ENCODE measurements around the gene PALLD. TPM values are rescaled to one million over a fixed set of nuclear protein-coding genes. Genes with fewer than 3 reads are reported as not detected.
A peak's percentile ranks its signal among the peaks of the same experiment; 100 is the strongest.

PALLD gene
- total RNA-seq, 1 experiment from 2014 or later: 166 TPM

DNA sequence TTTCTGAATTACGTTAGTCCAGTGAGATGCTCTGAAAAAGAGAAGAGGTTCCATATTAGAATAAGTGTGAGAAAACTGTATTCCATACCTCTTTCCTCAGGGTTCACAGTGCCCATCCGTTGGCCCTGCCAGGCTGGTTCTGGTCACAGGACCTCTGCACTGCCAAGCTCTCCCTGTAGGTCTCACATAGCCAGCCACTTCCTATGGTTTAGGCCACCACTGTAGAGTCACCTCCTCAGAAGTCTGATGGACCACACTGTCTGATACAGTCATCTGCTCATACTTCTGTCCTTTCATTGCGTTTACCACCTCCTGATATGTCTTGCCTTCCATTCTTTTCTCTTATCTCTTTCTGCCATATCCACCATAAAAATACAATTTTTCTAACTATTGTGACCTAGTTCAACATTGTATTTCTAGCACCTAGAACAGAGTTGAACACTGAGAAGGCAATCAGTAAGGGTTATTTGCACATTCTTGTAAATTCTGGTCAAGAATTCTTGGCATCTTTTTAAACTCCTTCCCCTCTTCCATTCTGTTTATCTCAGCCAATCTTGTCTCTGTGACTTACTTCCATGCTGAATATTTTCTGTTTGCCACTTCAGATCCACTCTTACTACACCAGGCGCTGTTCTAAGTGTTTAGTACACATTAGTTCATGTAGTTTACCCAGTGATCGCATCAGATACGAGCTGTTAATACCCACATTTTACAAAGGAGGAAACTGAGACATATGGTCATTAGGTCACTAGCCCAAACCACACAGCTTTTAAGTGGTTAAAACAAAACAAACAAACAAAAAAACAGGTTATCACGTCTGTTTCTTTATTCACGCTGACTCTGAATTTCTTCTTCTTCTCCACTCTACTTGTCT is 387.6 kb downstream of the PALLD start:
- H3K4me2 ChIP-seq (ENCODE audit: low read length): no peak overlapping the region
- ChIA-PET RAD21 (ENCODE audit: low non-redundant PET in 1 of 2, low total read pairs in 2 of 2, uncharacterized antibody in 2 of 2, unreplicated experiment in 2 of 2) (no interaction called here), CTCF (no interaction called here), POLR2A (no interaction called here)
- H3K36me3 ChIP-seq (ENCODE audit: control insufficient read depth in 1 of 2, insufficient read depth in 2 of 2, low read length in 2 of 2): peaks cover 2 to 19% of the 10 kb centered on the region in 2 experiments
- H3K27ac ChIP-seq (ENCODE audit: low read depth, low read length): no peak overlapping the region
- H3K27me3 ChIP-seq (ENCODE audit: insufficient read depth, low read length): no peaks in the 10 kb centered on the region
- peaks cover 47% of the 10 kb centered on the region for H3K79me2 ChIP-seq (ENCODE audit: insufficient read depth, low read length)
- no peak for ATAC-seq
- no peaks in the 10 kb centered on the region for H4K20me1 ChIP-seq (ENCODE audit: insufficient read depth)
- no peak overlapping the region for H3K9ac ChIP-seq (ENCODE audit: low read length)
- H2AFZ ChIP-seq (ENCODE audit: low read depth, low read length, poor library complexity, severe bottlenecking): no peak overlapping the region
- TF ChIP-seq, protein P1, sequence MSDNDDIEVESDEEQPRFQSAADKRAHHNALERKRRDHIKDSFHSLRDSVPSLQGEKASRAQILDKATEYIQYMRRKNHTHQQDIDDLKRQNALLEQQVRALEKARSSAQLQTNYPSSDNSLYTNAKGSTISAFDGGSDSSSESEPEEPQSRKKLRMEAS (IDR thresholded peaks at IDR 0.05): no peak
- no peak overlapping the region for H3K4me3 ChIP-seq (replicated peaks in 1 of 2; ENCODE audit: low read depth in 1 of 2, low read length in 2 of 2)
- BruUV-seq (replicated peaks): no TSS peak
- intact Hi-C loops (cut with micrococcal nuclease): no loop called here
- peaks cover 2 to 42% of the 10 kb centered on the region in 2 experiments; a peak in 2 of 4 replicates for H3K4me1 ChIP-seq (ENCODE audit: control insufficient read depth in 1 of 2, insufficient read depth in 2 of 2, low read length in 2 of 2)
- H3K9me3 ChIP-seq (ENCODE audit: control insufficient read depth in 1 of 2, insufficient read depth in 1 of 2, low read depth in 1 of 2, low read length in 2 of 2): no peaks in the 10 kb centered on the region
- H3K9me2 ChIP-seq (ENCODE audit: insufficient read depth): no peaks in the 10 kb centered on the region
- no peak for DNase-seq (ENCODE audit: low read depth, low spot score)

DNA sequence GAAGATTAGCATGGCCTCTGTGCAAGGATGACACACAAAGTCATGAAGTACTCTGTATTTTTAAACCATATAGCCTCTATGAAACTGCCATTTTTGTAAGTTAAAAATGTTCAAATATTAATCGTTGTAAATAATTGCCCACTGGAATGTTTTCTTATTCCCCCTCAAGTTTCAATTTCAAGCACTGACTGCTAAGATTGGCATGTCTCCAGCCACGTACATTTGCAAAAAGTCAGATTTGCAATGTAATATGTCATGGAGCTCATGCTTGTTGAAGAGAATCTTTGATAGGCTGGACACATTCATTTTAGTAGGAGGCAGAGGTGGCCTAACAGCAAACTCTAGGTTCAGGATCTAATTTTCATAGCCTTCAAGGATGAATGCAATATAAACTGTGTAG is 388.5 kb downstream of the PALLD start:
- CTCF ChIA-PET: no interaction called here
- Histone ChIP-seq H3K36me3 (ENCODE audit: control insufficient read depth in 1 of 2, insufficient read depth in 2 of 2, low read length in 2 of 2) (peaks cover 8 to 15% of the 10 kb centered on the region in 2 experiments), H3K9me2 (ENCODE audit: insufficient read depth) (no peaks in the 10 kb centered on the region), H3K4me1 (ENCODE audit: control insufficient read depth in 1 of 2, insufficient read depth in 2 of 2, low read length in 2 of 2) (peaks cover 2 to 42% of the 10 kb centered on the region in 2 experiments; a peak in 2 of 4 replicates), H3K27ac (ENCODE audit: low read depth, low read length) (no peak overlapping the region), H3K4me2 (ENCODE audit: low read length) (peak overlapping the region; percentile 44; the same call in 1 of the 2 replicates), H2AFZ (ENCODE audit: low read depth, low read length, poor library complexity, severe bottlenecking) (no peak overlapping the region), H3K9me3 (ENCODE audit: control insufficient read depth in 1 of 2, insufficient read depth in 1 of 2, low read depth in 1 of 2, low read length in 2 of 2) (no peaks in the 10 kb centered on the region), H4K20me1 (ENCODE audit: insufficient read depth) (no peaks in the 10 kb centered on the region), H3K27me3 (ENCODE audit: insufficient read depth, low read length) (no peaks in the 10 kb centered on the region), H3K9ac (ENCODE audit: low read length) (no peak overlapping the region), H3K4me3 (replicated peaks in 1 of 2; ENCODE audit: low read depth in 1 of 2, low read length in 2 of 2) (no peak overlapping the region), H3K79me2 (ENCODE audit: insufficient read depth, low read length) (peaks cover 42% of the 10 kb centered on the region)
- ATAC-seq (no peak), DNase-seq (ENCODE audit: low read depth, low spot score) (no peak)
- intact Hi-C loops (cut with micrococcal nuclease): no loop called here
- POLR2A ChIA-PET: no interaction called here
- RAD21 ChIA-PET (ENCODE audit: low non-redundant PET in 1 of 2, low total read pairs in 2 of 2, uncharacterized antibody in 2 of 2, unreplicated experiment in 2 of 2): no interaction called here
- no TSS peak for BruUV-seq (replicated peaks)
- TF ChIP-seq FOSL1 (IDR thresholded peaks at IDR 0.05; ENCODE audit: low read depth): no peak
- TF ChIP-seq SRF (IDR thresholded peaks at IDR 0.05; ENCODE audit: low read depth): no peak
- TF ChIP-seq, protein P2, sequence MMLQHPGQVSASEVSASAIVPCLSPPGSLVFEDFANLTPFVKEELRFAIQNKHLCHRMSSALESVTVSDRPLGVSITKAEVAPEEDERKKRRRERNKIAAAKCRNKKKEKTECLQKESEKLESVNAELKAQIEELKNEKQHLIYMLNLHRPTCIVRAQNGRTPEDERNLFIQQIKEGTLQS (IDR thresholded peaks at IDR 0.05): no peak
- no peak for TF ChIP-seq POLR2A (IDR thresholded peaks at IDR 0.05; ENCODE audit: borderline replicate concordance, extremely low read depth, insufficient read depth, insufficient read length)
- TF ChIP-seq SIN3A (IDR thresholded peaks at IDR 0.05; ENCODE audit: low read depth): no peak
